Body of pancreas (tissue), 4 donors: ENCODE results near the gene LDLRAD4. TPM values are rescaled to one million over a fixed set of nuclear protein-coding genes. Genes with fewer than 3 reads are reported as not detected.
A peak's percentile ranks its signal among the peaks of the same experiment; 100 is the strongest.

Source experiments
- ATAC-seq: fragments of 150-250 bp; one replicate; pipeline ENCODE4 v1.9.1; 2016
- DNase-seq, 4 donors: peaks; one replicate each; pipeline ENCODE4 v3.0.0-alpha.2; 2019
- H3K27ac ChIP-seq, 4 donors: fragments of 200-600 bp; sonication (generic); 1 replicate in 3 of 4; 2 replicates in 1 of 4; pipeline versions ENCODE4 v1.5.1 to v1.6.1; 2016 to 2019; ENCODE audit warnings: mild to moderate bottlenecking in 1 of 4, mixed read lengths in 1 of 4, moderate library complexity in 1 of 4
- H3K27me3 ChIP-seq, 2 donors: fragments of 200-600 bp; sonication (generic); one replicate each; pipeline ENCODE4 v1.6.0; 2016; ENCODE audit warnings: mild to moderate bottlenecking in 1 of 2
- H3K36me3 ChIP-seq, 2 donors: fragments of 200-600 bp; sonication (generic); replicated peaks in 1 of 2; 2 replicates each; pipeline ENCODE4 v1.5.1; 2016; ENCODE audit warnings: low read depth in 2 of 2; ENCODE audit not compliant: insufficient read depth in 1 of 2
- H3K4me1 ChIP-seq: fragments of 200-600 bp; sonication (generic); one replicate; pipeline ENCODE4 v1.6.0; 2016
- H3K4me3 ChIP-seq, 2 donors: fragments of 200-600 bp; sonication (generic); 1 replicate in 1 of 2; 2 replicates in 1 of 2; pipeline ENCODE4 v1.5.1; 2016 to 2019
- H3K9me3 ChIP-seq, 3 donors: fragments of 200-600 bp; sonication (generic); 1 replicate in 2 of 3; 2 replicates in 1 of 3; pipeline ENCODE4 v1.5.1; 2016
- CTCF ChIP-seq, 7 experiments: fragments of 450-650 bp in 4 of 7; fragments of 200-600 bp in 3 of 7; sonication (generic) in 3 of 7; IDR thresholded peaks; one replicate each; pipeline ENCODE4 v1.5.1; 2016 to 2019; ENCODE audit warnings: antibody characterized with exemption in 7 of 7
- POLR2A ChIP-seq, 3 donors: fragments of 450-650 bp; IDR thresholded peaks; one replicate each; pipeline ENCODE4 v1.6.1; 2016; ENCODE audit warnings: antibody characterized with exemption in 3 of 3, mild to moderate bottlenecking in 2 of 3
- WGBS, 2 donors: methylation state at CpG; one replicate each; pipeline ENCODE4 v1.1.5; 2017; 5-methylcytosine and 5-hydroxymethylcytosine counted together
- intact Hi-C: fragments of 100-400 bp; cut with DNase I; formaldehyde crosslinking; loops from one replicate; pipeline ENCODE4 v1.15.1; 2023
- total RNA-seq, 2 donors: library from RNA; depleted of rRNA; stranded (reverse); fragments of >200 nt; gene quantifications; one replicate each; pipeline ENCODE4 v1.1.0, GENCODE V29; 2016

LDLRAD4 gene
- total RNA-seq, 2 donors from 2014 or later, result 8.6 to 35.9 TPM

- Histone ChIP-seq H3K9me3 (no peaks in the 10 kb centered on the region), H3K27ac (no peak overlapping the region), H3K4me3 (no peak overlapping the region), H3K4me1 (peaks cover 19% of the 10 kb centered on the region), H3K36me3 (no peaks in the 10 kb centered on the region), H3K27me3 (no peaks in the 10 kb centered on the region)
- TF ChIP-seq POLR2A (IDR thresholded peaks at IDR 0.05) (no peak), CTCF (IDR thresholded peaks at IDR 0.05) (no peak)
- WGBS, 2 donors, result 56 to 71% methylated on average over 6 of the region's 6 CpGs
- intact Hi-C loops, result no loop called here
- DNase-seq (no peak), ATAC-seq (no peak)
Observed at GRCh38 chr18:13287372-13287771, 68.8 kb downstream of the LDLRAD4 start.

GRCh38 chr18:13288509-13289133 is 70.1 kb downstream of the LDLRAD4 start:
- TF ChIP-seq CTCF (IDR thresholded peaks at IDR 0.05) (no peak), POLR2A (IDR thresholded peaks at IDR 0.05) (no peak)
- Histone ChIP-seq H3K27ac (no peak overlapping the region), H3K9me3 (no peaks in the 10 kb centered on the region), H3K36me3 (no peaks in the 10 kb centered on the region), H3K27me3 (no peaks in the 10 kb centered on the region), H3K4me1 (peaks cover 19% of the 10 kb centered on the region), H3K4me3 (no peak overlapping the region)
- intact Hi-C loops, result no loop called here
- WGBS, 2 donors, result 70 to 78% methylated on average over 8 to 14 of the region's 16 CpGs
- ATAC-seq (no peak), DNase-seq (no peak)

GRCh38 chr18:13289481-13290205 is 71.1 kb downstream of the LDLRAD4 start:
- DNase-seq, result peak in 1 of 4 donors; percentile 21
- no peaks in the 10 kb centered on the region for H3K36me3 ChIP-seq
- no peaks in the 10 kb centered on the region for H3K9me3 ChIP-seq
- no peak overlapping the region for H3K27ac ChIP-seq
- intact Hi-C loops, result no loop called here
- peak; percentile 55 for ATAC-seq
- WGBS, 2 donors, result 70 to 83% methylated on average over 5 to 8 of the region's 8 CpGs
- peaks cover 24% of the 10 kb centered on the region for H3K4me1 ChIP-seq
- TF ChIP-seq POLR2A (IDR thresholded peaks at IDR 0.05), result no peak
- no peaks in the 10 kb centered on the region for H3K27me3 ChIP-seq
- no peak overlapping the region for H3K4me3 ChIP-seq

GRCh38 chr18:13290856-13291271 is 72.3 kb downstream of the LDLRAD4 start:
- no peak overlapping the region for H3K27ac ChIP-seq
- WGBS, 2 donors, result 70 to 79% methylated on average over 7 of the region's 7 CpGs
- H3K9me3 ChIP-seq, result no peaks in the 10 kb centered on the region
- TF ChIP-seq POLR2A (IDR thresholded peaks at IDR 0.05), result no peak
- TF ChIP-seq CTCF (IDR thresholded peaks at IDR 0.05), result no peak
- intact Hi-C loops, result no loop called here
- no peaks in the 10 kb centered on the region for H3K27me3 ChIP-seq
- H3K4me3 ChIP-seq, result no peak overlapping the region
- DNase-seq, result no peak
- no peak for ATAC-seq
- peaks cover 21% of the 10 kb centered on the region for H3K4me1 ChIP-seq
- no peaks in the 10 kb centered on the region for H3K36me3 ChIP-seq

GRCh38 chr18:13291299-13291698 is 72.7 kb downstream of the LDLRAD4 start:
- 85 to 90% methylated on average over 8 of the region's 8 CpGs for WGBS, 2 donors
- no peak for DNase-seq
- Histone ChIP-seq H3K36me3 (no peaks in the 10 kb centered on the region), H3K27me3 (no peaks in the 10 kb centered on the region), H3K27ac (no peak overlapping the region), H3K9me3 (no peaks in the 10 kb centered on the region), H3K4me1 (peaks cover 18% of the 10 kb centered on the region), H3K4me3 (no peak overlapping the region)
- intact Hi-C loops, result no loop called here
- ATAC-seq, result no peak
- TF ChIP-seq POLR2A (IDR thresholded peaks at IDR 0.05) (no peak), CTCF (IDR thresholded peaks at IDR 0.05) (no peak)
